NCI-H146 treated with DMSO at 0.1 percent for 48 hours (cell line): ENCODE data around the gene TRAM2.
A peak's percentile ranks its signal among the peaks of the same experiment; 100 is the strongest.

Experiments used
- DNase-seq: peaks from one replicate; lab custom pipeline; 2025; ENCODE audit not compliant: unreplicated experiment; lab: John Stamatoyannopoulos, UW

Gene TRAM2

GRCh38 chr6:52577022-52577777, at the start of gene TRAM2:
Gene TRAM2, minus strand, starts transcription at chr6:52577060. Its CDS starts 145 bp downstream, at chr6:52576915.
- DNase-seq, result peak; percentile 63

- DNase-seq, result no peak
These were observed 46.0 kb upstream of the TRAM2 start for GRCh38 chr6:52622810-52623209.

- no peak for DNase-seq
These were observed 44.8 kb upstream of the TRAM2 start for GRCh38 chr6:52621631-52622030.

- no peak for DNase-seq
These were observed 44.0 kb upstream of the TRAM2 start for GRCh38 chr6:52620906-52621190.

GRCh38 chr6:52620055-52620905, 43.4 kb upstream of the TRAM2 start:
- no peak for DNase-seq

- no peak for DNase-seq
These were observed 40.2 kb upstream of the TRAM2 start for GRCh38 chr6:52617087-52617486.

- no peak for DNase-seq
These were observed 39.3 kb upstream of the TRAM2 start for GRCh38 chr6:52616059-52616690.

- no peak for DNase-seq
These were observed 35.6 kb upstream of the TRAM2 start for GRCh38 chr6:52612336-52613054.

GRCh38 chr6:52611833-52612232, 35.0 kb upstream of the TRAM2 start:
- DNase-seq, result no peak

- DNase-seq, result no peak
These were observed 34.0 kb upstream of the TRAM2 start for GRCh38 chr6:52610745-52611355.

- DNase-seq, result no peak
These were observed 33.2 kb upstream of the TRAM2 start for GRCh38 chr6:52610011-52610410.

GRCh38 chr6:52605610-52606185, 28.8 kb upstream of the TRAM2 start:
- DNase-seq, result no peak

GRCh38 chr6:52603000-52603795, 26.3 kb upstream of the TRAM2 start:
- DNase-seq, result no peak

- DNase-seq, result no peak
These were observed 21.9 kb upstream of the TRAM2 start for GRCh38 chr6:52598824-52599190.

- peak; percentile 67 for DNase-seq
These were observed 21.4 kb upstream of the TRAM2 start for GRCh38 chr6:52598123-52598823.

GRCh38 chr6:52597738-52598122, 20.9 kb upstream of the TRAM2 start:
- DNase-seq, result no peak

GRCh38 chr6:52596371-52597028, 19.6 kb upstream of the TRAM2 start:
- peak; percentile 8 for DNase-seq

GRCh38 chr6:52595796-52596130, 18.9 kb upstream of the TRAM2 start:
- no peak for DNase-seq
